ENCODE results near the gene PURB.
"Not testable (repeated sequence)": the region's sequence is repeated elsewhere in the genome, so short reads cannot be mapped to it uniquely, and the experiment has no call there.

Gene PURB

DNA sequence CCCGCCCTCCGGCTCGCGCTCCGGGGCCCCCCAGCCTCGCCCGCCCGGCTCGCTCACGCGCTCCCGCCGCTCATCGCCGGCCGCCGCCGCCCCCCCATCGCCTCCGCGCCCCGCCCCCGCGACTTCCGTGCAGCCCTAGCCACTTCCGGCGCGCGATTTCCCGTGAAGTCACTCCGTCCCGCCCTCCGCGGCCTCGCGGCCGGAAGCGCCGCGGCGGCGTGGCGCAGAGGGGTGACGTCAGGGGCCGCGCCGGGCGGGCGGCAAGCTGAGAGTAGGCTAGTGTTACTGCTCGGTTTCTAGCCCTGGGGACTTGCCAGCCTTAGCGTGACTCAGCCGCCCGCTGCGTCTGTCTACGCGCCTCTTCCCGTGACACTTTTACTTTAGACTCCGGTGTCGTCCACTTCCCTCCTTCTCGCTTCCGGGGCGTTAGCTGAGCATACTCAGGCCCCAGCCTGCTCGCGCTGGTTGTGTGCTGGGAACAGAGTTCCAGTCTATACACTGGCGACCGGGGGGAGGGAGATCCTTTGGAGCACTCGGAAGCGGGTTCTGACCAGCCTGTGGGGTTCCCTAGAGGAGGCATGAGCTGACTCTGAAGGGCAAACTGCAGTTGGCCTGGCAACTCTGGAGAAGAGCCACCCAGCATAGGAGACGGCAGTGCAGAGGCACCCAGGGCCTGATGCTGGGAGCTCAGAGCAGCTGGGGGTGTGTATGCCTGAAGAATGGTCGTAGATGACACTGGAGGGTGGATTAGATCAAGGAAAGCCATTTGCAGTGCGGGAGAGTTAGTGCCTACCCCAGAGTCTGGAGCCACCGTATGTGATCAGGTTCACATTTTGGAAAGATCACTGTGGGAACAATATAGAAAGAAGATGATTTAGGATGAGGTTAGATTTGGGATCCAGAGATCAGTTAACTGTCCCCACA lies at the start of gene PURB:
TSS of gene PURB (minus strand) at position 137 of the 924 bp plus-strand sequence. CDS start 182 bp downstream, outside the sequence.
- peak; percentile 98 for DNase-seq

DNA sequence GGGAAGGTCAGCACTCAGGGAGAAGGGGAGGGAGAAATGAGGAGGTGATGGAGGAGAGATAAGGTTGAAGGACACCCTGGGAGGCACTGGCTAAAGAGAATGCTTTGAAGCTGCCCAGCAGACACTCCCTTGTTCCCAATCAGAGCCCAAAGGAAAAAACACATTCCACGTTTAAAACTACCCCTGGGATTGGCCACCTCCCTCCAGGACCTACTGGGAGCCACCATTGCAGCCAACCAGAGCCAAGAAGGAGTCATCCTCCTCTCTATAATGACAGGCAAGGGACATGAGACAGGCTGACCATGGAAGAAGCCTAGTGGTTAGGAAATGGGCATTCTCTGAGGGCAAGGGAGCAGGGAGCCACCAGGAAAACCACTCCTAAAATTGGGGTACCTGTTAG lies 49.7 kb upstream of the PURB start:
- no peak for DNase-seq

DNA sequence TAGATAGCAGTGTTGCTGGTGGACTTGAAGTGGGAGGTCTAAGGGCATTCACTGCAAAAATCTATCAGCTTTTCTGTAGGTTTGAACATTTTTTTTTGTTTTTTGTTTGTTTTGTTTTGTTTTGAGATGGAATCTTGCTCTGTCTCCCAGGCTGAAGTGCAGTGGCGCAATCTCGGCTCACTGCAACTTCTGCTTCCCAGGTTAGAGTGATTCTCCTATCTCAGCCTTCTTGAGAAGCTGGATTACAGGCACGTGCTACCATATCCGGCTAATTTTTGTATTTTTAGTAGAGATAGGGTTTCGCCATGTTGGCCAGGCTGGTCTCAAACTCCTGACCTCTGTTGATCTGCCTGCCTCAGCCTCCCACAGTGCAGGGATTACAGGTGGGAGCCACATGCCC lies 49.2 kb upstream of the PURB start:
- not testable (repeated sequence) for DNase-seq

- no peak for DNase-seq
Measured at GRCh38 chr7:44930921-44931320, 45.6 kb upstream of the PURB start.

DNA sequence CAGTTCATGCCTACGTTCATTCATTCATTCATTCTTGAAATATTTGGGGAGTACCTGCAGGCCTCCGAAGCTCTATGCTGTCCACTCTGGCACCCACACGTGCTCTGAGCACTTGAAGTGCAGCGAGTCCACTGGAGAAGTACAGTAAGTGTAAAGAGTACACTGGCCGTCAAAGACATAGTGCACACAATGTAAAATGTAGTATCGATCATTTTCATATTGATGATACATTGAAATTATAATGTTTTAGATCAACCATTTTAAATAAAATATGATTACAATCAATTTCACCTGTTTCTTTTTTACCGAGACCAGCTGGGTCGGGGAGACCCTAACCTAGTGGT lies 37.0 kb upstream of the PURB start:
- no peak for DNase-seq

- DNase-seq: peak; percentile 94
Measured at GRCh38 chr7:44921607-44922350, 36.4 kb upstream of the PURB start.

- DNase-seq: no peak
Measured at GRCh38 chr7:44920119-44920518, 34.8 kb upstream of the PURB start.

- DNase-seq: no peak
Measured at GRCh38 chr7:44918029-44918428, 32.7 kb upstream of the PURB start.

- no peak for DNase-seq
Measured at GRCh38 chr7:44917465-44917864, 32.1 kb upstream of the PURB start.

GRCh38 chr7:44914992-44915607 lies 29.8 kb upstream of the PURB start:
- DNase-seq: peak; percentile 32

DNA sequence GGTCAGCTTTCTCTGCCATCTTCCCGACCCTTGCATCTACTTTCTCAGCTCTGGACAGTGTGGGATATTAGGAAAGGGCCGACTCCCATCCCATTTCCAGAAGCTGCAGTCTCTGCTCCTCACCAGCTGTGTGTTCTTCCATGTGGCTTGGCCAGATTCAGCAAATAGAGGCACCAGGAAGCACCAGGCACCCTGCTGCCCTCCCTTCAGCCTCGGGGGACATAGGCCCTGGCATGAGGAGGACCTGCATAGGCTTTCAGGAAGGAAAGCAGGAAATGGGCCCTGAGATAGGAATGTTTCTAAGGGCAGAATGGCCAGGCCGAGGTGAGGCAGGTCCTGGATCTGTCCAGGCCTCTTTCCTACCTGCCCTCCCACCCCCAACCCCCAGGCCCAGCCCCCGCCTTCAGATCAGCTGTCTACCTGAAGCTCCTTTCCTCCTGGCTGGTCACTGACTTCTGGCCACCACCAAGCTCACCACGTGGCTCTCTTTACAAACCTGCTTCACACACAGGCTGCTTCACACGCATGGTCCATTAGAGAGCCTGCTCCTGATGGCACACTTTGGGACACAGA lies 27.5 kb upstream of the PURB start:
- no peak for DNase-seq

DNA sequence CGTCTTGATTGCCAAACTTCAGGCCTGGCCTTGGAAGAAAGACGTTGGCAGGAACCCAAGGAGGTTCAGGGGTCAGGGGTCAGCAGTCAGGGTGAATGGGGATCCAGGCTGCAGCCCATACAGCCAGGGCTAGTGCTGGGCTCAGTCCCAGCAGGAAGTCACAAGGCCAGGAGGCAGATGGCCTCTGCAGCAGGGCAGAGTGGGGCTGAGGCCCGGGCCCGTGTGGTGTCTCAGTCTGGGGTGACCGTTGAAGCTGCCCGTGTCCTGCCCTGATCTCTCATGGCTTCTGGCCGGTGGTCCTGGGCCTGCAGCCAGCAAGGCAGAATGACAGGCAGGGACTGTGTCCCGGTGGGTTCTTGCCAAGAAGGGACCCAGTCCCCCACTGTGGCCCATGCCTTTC lies 26.6 kb upstream of the PURB start:
- no peak for DNase-seq

- DNase-seq: no peak
Measured at GRCh38 chr7:44909596-44910389, 24.5 kb upstream of the PURB start.

DNA sequence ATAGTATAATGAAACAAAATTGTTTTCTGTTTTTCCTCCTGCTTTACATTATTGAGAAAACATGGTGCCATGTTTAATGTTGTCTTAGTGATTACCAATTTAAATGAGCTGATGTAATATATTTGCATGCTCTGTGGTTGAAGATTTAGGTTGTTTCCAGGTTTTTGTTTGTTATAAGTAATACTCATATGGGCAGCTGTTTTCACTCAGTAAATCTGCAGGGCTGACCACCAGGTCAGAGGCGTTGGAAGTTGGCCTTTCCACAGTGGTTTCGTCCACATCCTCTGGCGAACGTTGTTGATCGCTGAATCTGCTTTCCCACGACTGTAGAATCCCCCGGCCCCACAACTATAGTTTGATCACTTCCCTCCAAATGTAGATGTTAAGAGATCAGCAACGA lies 21.6 kb upstream of the PURB start:
- DNase-seq: no peak

DNA sequence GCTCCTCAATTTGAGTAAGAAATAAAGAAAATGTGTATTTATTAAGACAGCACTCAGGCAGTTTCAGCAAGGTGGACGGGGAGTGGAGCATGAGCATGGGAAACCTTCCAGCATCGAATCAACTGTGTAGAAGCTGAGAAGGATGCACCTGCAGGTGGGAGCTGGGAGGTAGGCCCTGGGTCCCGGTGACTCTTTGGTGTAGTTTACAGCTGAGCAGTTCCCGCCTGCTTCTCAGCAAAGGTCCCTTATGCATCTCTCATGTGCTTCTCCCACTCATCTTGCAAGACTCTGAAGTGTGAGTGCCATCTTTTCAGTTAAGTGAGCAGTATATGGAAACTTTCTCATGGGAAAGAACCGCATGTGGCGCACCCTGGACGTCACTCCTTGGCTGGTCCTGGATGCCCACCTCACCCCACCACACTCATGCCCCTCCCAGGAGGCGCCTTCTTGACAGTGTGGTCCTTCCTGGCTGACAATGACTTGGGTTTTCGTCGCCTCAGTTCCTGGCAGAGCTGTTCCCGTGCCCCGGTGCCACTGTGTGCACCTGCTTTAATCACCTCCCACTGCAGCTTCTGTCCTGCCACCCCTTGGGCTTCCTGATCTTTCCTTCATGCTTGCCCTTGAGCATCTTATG lies 19.8 kb upstream of the PURB start:
- no peak for DNase-seq

GRCh38 chr7:44899443-44899842 lies 14.1 kb upstream of the PURB start:
- DNase-seq: no peak

GRCh38 chr7:44898039-44898438 lies 12.7 kb upstream of the PURB start:
- DNase-seq: peak; percentile 35

DNA sequence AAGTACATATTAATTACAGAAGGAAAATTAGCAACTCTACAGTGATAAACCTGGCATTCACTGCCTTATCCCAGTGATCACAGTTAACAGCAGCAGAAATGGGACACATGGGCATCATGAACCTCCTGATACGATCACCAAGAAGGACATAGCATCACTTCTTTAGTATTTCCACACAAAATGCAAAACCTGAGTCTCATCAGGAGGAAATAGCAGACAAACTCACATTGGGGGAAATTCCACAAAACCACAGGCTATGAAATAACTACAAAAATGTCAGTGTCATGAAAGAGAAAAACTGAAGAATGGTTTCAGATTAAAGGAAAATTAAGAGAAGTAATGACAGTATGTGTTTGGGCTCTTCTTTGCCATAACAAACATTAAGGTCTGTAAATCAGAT lies 12.0 kb upstream of the PURB start:
- DNase-seq: no peak

DNA sequence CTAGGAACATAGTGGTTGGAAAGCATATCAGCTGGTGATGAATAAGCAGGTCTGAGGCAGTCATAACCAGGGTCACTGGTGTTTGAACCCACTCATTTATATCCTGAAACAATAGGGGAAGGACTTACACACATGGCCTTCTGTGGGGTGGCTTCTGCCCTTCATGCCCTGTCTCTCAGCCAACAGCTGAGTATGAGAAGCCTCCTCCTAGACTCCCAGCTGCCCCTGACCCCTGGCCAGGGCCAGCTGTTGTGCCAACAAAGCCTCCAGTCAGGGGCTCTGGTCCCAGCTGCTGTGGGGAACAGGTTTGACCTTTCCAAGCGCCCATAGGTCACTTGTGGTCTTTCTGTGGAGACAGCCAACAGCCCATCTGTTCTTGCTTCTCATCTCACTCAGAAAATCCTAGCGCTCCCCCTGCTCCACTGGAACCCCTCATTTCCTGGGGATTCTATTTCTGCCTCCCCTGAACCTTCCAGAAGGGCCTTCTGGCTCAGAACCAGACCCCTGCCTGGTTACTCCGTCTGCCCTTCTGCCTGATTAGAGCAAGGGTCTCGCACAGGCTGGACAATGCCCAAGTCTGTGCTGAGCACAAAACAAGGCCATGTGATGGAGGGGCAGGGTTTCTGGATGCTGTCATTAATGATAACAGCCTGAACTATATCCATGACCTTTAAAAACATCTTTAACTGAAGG lies 9.7 kb upstream of the PURB start:
- DNase-seq: no peak

DNA sequence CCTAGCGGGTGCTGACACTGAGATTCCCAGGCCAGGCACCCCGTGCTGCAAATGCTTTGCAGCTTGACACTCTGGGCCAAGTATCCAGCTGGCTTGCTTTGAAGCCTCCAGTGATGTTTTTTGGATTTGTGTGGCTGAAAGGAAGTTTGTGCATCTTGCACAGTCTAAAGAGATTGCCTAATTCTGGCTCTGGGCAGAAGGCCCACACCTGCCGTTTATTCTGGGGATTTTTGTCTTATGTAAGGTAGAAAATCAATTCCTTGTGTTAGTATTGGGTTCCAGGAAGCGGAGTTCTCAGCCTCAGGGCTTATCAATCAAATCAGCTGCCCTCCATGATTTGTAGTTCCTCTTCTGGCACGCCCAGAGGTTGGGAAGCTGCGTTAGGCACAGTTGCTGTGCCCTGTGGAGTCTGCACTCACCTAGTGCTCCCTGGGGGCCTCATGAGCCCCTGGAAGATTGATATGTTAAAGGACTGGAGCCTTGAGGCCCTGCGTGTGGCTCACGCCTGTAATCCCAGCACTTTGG lies 8.4 kb upstream of the PURB start:
- DNase-seq: peak; percentile 28

GRCh38 chr7:44891791-44892190 lies 6.5 kb upstream of the PURB start:
- no peak for DNase-seq

Data from hematopoietic multipotent progenitor cell treated with erythropoietin and hydrocortisone succinate and interleukin-3 and kit ligand, for 4 days (in vitro differentiated cells).